Cardiac muscle cell (in vitro differentiated cells and primary cell): ENCODE measurements around the gene PUS1. TPM values are rescaled to one million over a fixed set of nuclear protein-coding genes. Genes with fewer than 3 reads are reported as not detected.

Experiments used
- DNase-seq, 2 donors: peaks; one replicate each; pipeline versions ENCODE4 v3.0.0 to v3.0.0-alpha.2; 2010 to 2017; ENCODE audit warnings: low read depth in 1 of 2, low spot score in 1 of 2
- H3K27ac ChIP-seq: fragments of 200-600 bp; sonication (generic); 2 replicates; pipeline ENCODE4 v1.5.1; 2016
- H3K27me3 ChIP-seq: fragments of 200-600 bp; sonication (generic); 2 replicates; pipeline ENCODE4 v1.6.0; 2016; ENCODE audit warnings: control low read depth
- H3K36me3 ChIP-seq: fragments of 200-600 bp; sonication (generic); 2 replicates; pipeline ENCODE4 v1.5.1; 2016; ENCODE audit warnings: control low read depth
- H3K4me1 ChIP-seq: fragments of 200-600 bp; sonication (generic); 2 replicates; pipeline ENCODE4 v1.8.1; 2017; ENCODE audit warnings: low read depth, mild to moderate bottlenecking, mixed run types
- H3K4me3 ChIP-seq: fragments of 200-600 bp; sonication (generic); 2 replicates; pipeline ENCODE4 v1.5.1; 2016; ENCODE audit warnings: mild to moderate bottlenecking
- H3K9me3 ChIP-seq: fragments of 200-600 bp; sonication (generic); 2 replicates; pipeline ENCODE4 v1.5.1; 2017; ENCODE audit warnings: low read depth, mild to moderate bottlenecking, control low read depth
- CTCF ChIP-seq: IDR thresholded peaks from 2 replicates; pipeline ENCODE4 v1.5.1; 2012; ENCODE audit warnings: low read depth, mild to moderate bottlenecking, low read length
- polyA plus RNA-seq: library from polyadenylated mRNA; unstranded; fragments of >200 nt; fragmentation: Nextera tagmentation; extraction: Ambion mirVana; gene quantifications from 2 replicates; pipeline ENCODE4 v1.2.1, GENCODE V29; 2016
- total RNA-seq: library from RNA; depleted of rRNA; stranded (reverse); fragments of >200 nt; gene quantifications from 2 replicates; pipeline ENCODE4 v1.2.3, GENCODE V29; 2016

The PUS1 gene
- total and polyA plus RNA-seq, 2 experiments from 2014 or later = 7.2 to 10.4 TPM

GRCh38 chr12:131901431-131902331 lies 27.4 kb upstream of the PUS1 start:
- H3K27ac ChIP-seq = no peak overlapping the region
- no peaks in the 10 kb centered on the region for H3K36me3 ChIP-seq
- peaks cover under 1% of the 10 kb centered on the region for H3K4me1 ChIP-seq
- DNase-seq = no peak
- no peak for TF ChIP-seq CTCF
- no peaks in the 10 kb centered on the region for H3K9me3 ChIP-seq
- no peak overlapping the region for H3K4me3 ChIP-seq
- no peaks in the 10 kb centered on the region for H3K27me3 ChIP-seq

- H3K4me1 ChIP-seq = no peaks in the 10 kb centered on the region
- TF ChIP-seq CTCF = no peak
- no peak for DNase-seq
- H3K36me3 ChIP-seq = no peaks in the 10 kb centered on the region
- H3K27me3 ChIP-seq = no peaks in the 10 kb centered on the region
- H3K4me3 ChIP-seq = no peak overlapping the region
- H3K27ac ChIP-seq = no peak overlapping the region
- no peaks in the 10 kb centered on the region for H3K9me3 ChIP-seq
Observed at GRCh38 chr12:131902332-131903241, 26.5 kb upstream of the PUS1 start.

- Histone ChIP-seq H3K4me1 (no peaks in the 10 kb centered on the region), H3K9me3 (no peaks in the 10 kb centered on the region), H3K36me3 (no peaks in the 10 kb centered on the region), H3K4me3 (no peak overlapping the region), H3K27me3 (no peaks in the 10 kb centered on the region), H3K27ac (no peak overlapping the region)
- no peak for TF ChIP-seq CTCF
- no peak for DNase-seq
Observed at GRCh38 chr12:131903270-131904255, 25.5 kb upstream of the PUS1 start.

GRCh38 chr12:131904346-131904745 lies 24.7 kb upstream of the PUS1 start:
- Histone ChIP-seq H3K27ac (no peak overlapping the region), H3K9me3 (no peaks in the 10 kb centered on the region), H3K4me1 (no peaks in the 10 kb centered on the region), H3K4me3 (no peak overlapping the region), H3K27me3 (no peaks in the 10 kb centered on the region), H3K36me3 (no peaks in the 10 kb centered on the region)
- no peak for TF ChIP-seq CTCF
- no peak for DNase-seq
